Chondrocyte (in vitro differentiated cells): Measurements from ENCODE around the gene DVL1. TPM values are rescaled to one million over a fixed set of nuclear protein-coding genes. Genes with fewer than 3 reads are reported as not detected.
A peak's percentile ranks its signal among the peaks of the same experiment; 100 is the strongest.
"Not testable (repeated sequence)": the region's sequence is repeated elsewhere in the genome, so short reads cannot be mapped to it uniquely, and the experiment has no call there.

Experiments
- DNase-seq: peaks from one replicate; pipeline ENCODE4 v3.0.0; 2021; ENCODE audit warnings: mixed read lengths, low spot score
- H3K27ac Mint-ChIP-seq: one replicate; pipeline ENCODE4 v1.8.0; 2021; ENCODE audit warnings: mild to moderate bottlenecking, moderate library complexity, mixed read lengths; ENCODE audit not compliant: unreplicated experiment
- H3K27me3 Mint-ChIP-seq: 2 replicates; pipeline ENCODE4 v1.8.0; 2021; ENCODE audit warnings: low read depth, mixed read lengths
- H3K36me3 Mint-ChIP-seq: 2 replicates; pipeline ENCODE4 v1.8.0; 2021; ENCODE audit warnings: low read depth, mixed read lengths
- H3K4me1 Mint-ChIP-seq: 2 replicates; pipeline ENCODE4 v1.8.0; 2021; ENCODE audit warnings: low read depth, mild to moderate bottlenecking, mixed read lengths
- H3K4me3 Mint-ChIP-seq: one replicate; pipeline ENCODE4 v1.8.0; 2021; ENCODE audit warnings: mild to moderate bottlenecking, moderate library complexity, mixed read lengths; ENCODE audit not compliant: unreplicated experiment
- H3K9me3 Mint-ChIP-seq: 2 replicates; pipeline ENCODE4 v1.8.0; 2021; ENCODE audit warnings: low read depth, mixed read lengths
- CTCF ChIP-seq: fragments of 200-600 bp; sonication (generic); IDR thresholded peaks from 2 replicates; pipeline ENCODE4 v1.5.0; 2021; ENCODE audit warnings: antibody characterized with exemption, mild to moderate bottlenecking, moderate library complexity
- total RNA-seq: library from RNA; stranded (reverse); gene quantifications from 3 replicates; pipeline ENCODE4 v1.2.1, GENCODE V29; 2021

Gene DVL1
- total RNA-seq, 1 donor from 2014 or later: 59.6 TPM

- H3K36me3 Mint-ChIP-seq: peaks cover 46% of the 10 kb centered on the region
- DNase-seq: peak; percentile 91
- no peaks in the 10 kb centered on the region for H3K4me1 Mint-ChIP-seq
- no peak for TF ChIP-seq CTCF
- H3K27ac Mint-ChIP-seq: no peak overlapping the region
- no peaks in the 10 kb centered on the region for H3K9me3 Mint-ChIP-seq
- H3K4me3 Mint-ChIP-seq: no peak overlapping the region
- H3K27me3 Mint-ChIP-seq: no peaks in the 10 kb centered on the region
Observed at GRCh38 chr1:1387098-1388077, 38.2 kb upstream of the DVL1 start.

GRCh38 chr1:1385931-1386330 lies 36.7 kb upstream of the DVL1 start:
- no peak for DNase-seq
- H3K4me3 Mint-ChIP-seq: no peak overlapping the region
- no peaks in the 10 kb centered on the region for H3K4me1 Mint-ChIP-seq
- no peaks in the 10 kb centered on the region for H3K27me3 Mint-ChIP-seq
- no peak for TF ChIP-seq CTCF
- H3K9me3 Mint-ChIP-seq: no peaks in the 10 kb centered on the region
- H3K27ac Mint-ChIP-seq: no peak overlapping the region
- peaks cover 37% of the 10 kb centered on the region for H3K36me3 Mint-ChIP-seq

GRCh38 chr1:1385339-1385738 lies 36.1 kb upstream of the DVL1 start:
- not testable (repeated sequence) for H3K4me1 Mint-ChIP-seq, H3K27me3 Mint-ChIP-seq, H3K9me3 Mint-ChIP-seq, DNase-seq, H3K4me3 Mint-ChIP-seq, H3K27ac Mint-ChIP-seq
- H3K36me3 Mint-ChIP-seq: peaks cover 32% of the 10 kb centered on the region

GRCh38 chr1:1381294-1381693 lies 32.1 kb upstream of the DVL1 start:
- DNase-seq: no peak
- Mint-ChIP-seq H3K36me3 (peaks cover 5% of the 10 kb centered on the region), H3K4me3 (no peak overlapping the region), H3K9me3 (no peaks in the 10 kb centered on the region), H3K27me3 (no peaks in the 10 kb centered on the region), H3K27ac (no peak overlapping the region), H3K4me1 (peaks cover 3% of the 10 kb centered on the region)
- no peak for TF ChIP-seq CTCF

GRCh38 chr1:1380860-1381259 lies 31.6 kb upstream of the DVL1 start:
- Mint-ChIP-seq H3K4me3 (no peak overlapping the region), H3K27ac (no peak overlapping the region), H3K4me1 (peaks cover 6% of the 10 kb centered on the region)

More at GRCh38 chr1:1380860-1381259, 31.6 kb upstream of the DVL1 start:
- Mint-ChIP-seq H3K36me3 (peaks cover under 1% of the 10 kb centered on the region), H3K27me3 (no peaks in the 10 kb centered on the region), H3K9me3 (no peaks in the 10 kb centered on the region)
- no peak for DNase-seq
- no peak for TF ChIP-seq CTCF
